NT2/D1 (cell line): ENCODE data around the gene LIPF.
"Not testable (repeated sequence)": the region's sequence is repeated elsewhere in the genome, so short reads cannot be mapped to it uniquely, and the experiment has no call there.

ENCODE experiments used
- DNase-seq: peaks from one replicate; pipeline ENCODE4 v3.0.0-alpha.2; 2011; ENCODE audit warnings: low read depth, low spot score
- H3K27me3 ChIP-seq: 2 replicates; pipeline ENCODE4 v1.6.0; 2011; ENCODE audit warnings: mild to moderate bottlenecking; ENCODE audit not compliant: insufficient read length, insufficient read depth
- H3K36me3 ChIP-seq: 2 replicates; pipeline ENCODE4 v1.6.1; 2011; ENCODE audit warnings: mild to moderate bottlenecking, low read length, mixed read lengths; ENCODE audit not compliant: insufficient read depth, insufficient read length
- H3K4me1 ChIP-seq: 2 replicates; pipeline ENCODE4 v1.5.1; 2011; ENCODE audit not compliant: insufficient read depth, insufficient read length
- H3K4me3 ChIP-seq: 2 replicates; pipeline ENCODE4 v1.5.1; 2011; ENCODE audit warnings: low read depth; ENCODE audit not compliant: insufficient read length
- H3K9ac ChIP-seq: 2 replicates; pipeline ENCODE4 v1.6.0; 2011; ENCODE audit warnings: low read depth; ENCODE audit not compliant: insufficient read length
- H3K9me3 ChIP-seq: 2 replicates; pipeline ENCODE4 v1.5.1; 2011; ENCODE audit warnings: mild to moderate bottlenecking, low read length; ENCODE audit not compliant: insufficient read depth
- SUZ12 ChIP-seq: IDR thresholded peaks from 2 replicates; pipeline ENCODE4 v1.6.1; 2011; ENCODE audit not compliant: insufficient read length, insufficient read depth; ENCODE audit errors: extremely low read depth
- YY1 ChIP-seq: IDR thresholded peaks from 2 replicates; pipeline ENCODE4 v1.6.1; 2011; ENCODE audit not compliant: insufficient read length, insufficient read depth
- ZNF274 ChIP-seq: IDR thresholded peaks from 2 replicates; pipeline ENCODE4 v1.6.1; 2011; ENCODE audit warnings: mild to moderate bottlenecking, low read depth, low read length

Gene LIPF

GRCh38 chr10:88659725-88660597 is 4.3 kb upstream of the LIPF start:
- Histone ChIP-seq H3K27me3 (no peaks in the 10 kb centered on the region), H3K9ac (no peak overlapping the region), H3K9me3 (no peaks in the 10 kb centered on the region), H3K4me3 (no peak overlapping the region), H3K36me3 (no peaks in the 10 kb centered on the region), H3K4me1 (no peaks in the 10 kb centered on the region)
- TF ChIP-seq SUZ12 (no peak), YY1 (no peak), ZNF274 (no peak)
- DNase-seq, result no peak

- Histone ChIP-seq H3K4me1 (no peaks in the 10 kb centered on the region), H3K9me3 (no peaks in the 10 kb centered on the region), H3K27me3 (no peaks in the 10 kb centered on the region), H3K36me3 (no peaks in the 10 kb centered on the region), H3K4me3 (no peak overlapping the region), H3K9ac (no peak overlapping the region)
- TF ChIP-seq YY1 (no peak), SUZ12 (no peak), ZNF274 (no peak)
- DNase-seq, result no peak
Measured at GRCh38 chr10:88660598-88660884, 3.7 kb upstream of the LIPF start.

GRCh38 chr10:88661018-88661417 is 3.2 kb upstream of the LIPF start:
- Histone ChIP-seq H3K36me3 (no peaks in the 10 kb centered on the region), H3K9ac (no peak overlapping the region), H3K4me3 (no peak overlapping the region), H3K9me3 (no peaks in the 10 kb centered on the region), H3K4me1 (no peaks in the 10 kb centered on the region), H3K27me3 (no peaks in the 10 kb centered on the region)
- TF ChIP-seq ZNF274, result no peak
- no peak for TF ChIP-seq SUZ12
- no peak for DNase-seq

- DNase-seq, result no peak
Measured at GRCh38 chr10:88661577-88661976, 2.7 kb upstream of the LIPF start.

DNA sequence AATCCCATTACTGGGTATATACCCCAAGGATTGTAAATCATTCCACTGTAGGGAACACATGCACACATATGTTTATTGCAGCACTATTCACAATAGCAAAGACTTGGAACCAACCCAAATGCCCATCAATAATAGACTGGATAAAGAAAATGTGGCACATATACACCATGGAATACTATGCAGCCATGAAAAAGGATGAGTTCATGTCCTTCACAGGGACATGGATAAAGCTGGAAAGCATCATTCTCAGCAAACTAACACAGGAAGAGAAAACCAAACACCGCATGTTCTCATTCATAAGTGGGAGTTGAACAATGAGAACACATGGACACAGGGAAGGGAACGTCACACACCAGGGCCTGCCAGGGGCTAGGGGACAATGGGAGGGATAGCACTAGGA is 1.1 kb upstream of the LIPF start:
- not testable (repeated sequence) for DNase-seq, H3K4me3 ChIP-seq, H3K9me3 ChIP-seq, H3K4me1 ChIP-seq, H3K27me3 ChIP-seq, H3K9ac ChIP-seq, H3K36me3 ChIP-seq

More at GRCh38 chr10:88661577-88661976, 2.7 kb upstream of the LIPF start:
- H3K36me3 ChIP-seq, result no peaks in the 10 kb centered on the region
- no peaks in the 10 kb centered on the region for H3K9me3 ChIP-seq
- no peaks in the 10 kb centered on the region for H3K4me1 ChIP-seq
- no peak overlapping the region for H3K4me3 ChIP-seq
- no peak overlapping the region for H3K9ac ChIP-seq
- TF ChIP-seq ZNF274, result no peak
- TF ChIP-seq SUZ12, result no peak
- no peak for TF ChIP-seq YY1
- H3K27me3 ChIP-seq, result no peaks in the 10 kb centered on the region

GRCh38 chr10:88668465-88668864 is 4.2 kb downstream of the LIPF start:
- DNase-seq, result no peak
- Histone ChIP-seq H3K36me3 (no peaks in the 10 kb centered on the region), H3K27me3 (no peaks in the 10 kb centered on the region), H3K4me1 (no peaks in the 10 kb centered on the region), H3K9ac (no peak overlapping the region), H3K4me3 (no peak overlapping the region), H3K9me3 (no peaks in the 10 kb centered on the region)
- no peak for TF ChIP-seq YY1
- no peak for TF ChIP-seq ZNF274
- TF ChIP-seq SUZ12, result no peak

- no peaks in the 10 kb centered on the region for H3K36me3 ChIP-seq
- H3K9ac ChIP-seq, result no peak overlapping the region
- no peaks in the 10 kb centered on the region for H3K27me3 ChIP-seq
- no peak overlapping the region for H3K4me3 ChIP-seq
- TF ChIP-seq SUZ12 (no peak), YY1 (no peak), ZNF274 (no peak)
- no peaks in the 10 kb centered on the region for H3K4me1 ChIP-seq
- DNase-seq, result no peak
- H3K9me3 ChIP-seq, result no peaks in the 10 kb centered on the region
Measured at GRCh38 chr10:88670497-88670896, 6.3 kb downstream of the LIPF start.
